ENCODE measurements around the gene MAML2. TPM values are rescaled to one million over a fixed set of nuclear protein-coding genes. Genes with fewer than 3 reads are reported as not detected.

Gene MAML2
- total RNA-seq, 1 experiment from 2014 or later: 2.7 TPM

- peaks cover 5% of the 10 kb centered on the region; the same call in 1 of the 2 replicates for H3K4me1 ChIP-seq (ENCODE audit: insufficient read depth, low read length)
- Mint-ChIP-seq H3K4me1 (peaks cover 11 to 13% of the 10 kb centered on the region in 2 experiments), H3K27me3 (ENCODE audit: low read depth) (no peaks in the 10 kb centered on the region), H3K27ac (no peak overlapping the region), H3K36me3 (ENCODE audit: insufficient read depth in 1 of 3, low read depth in 3 of 3) (no peaks in the 10 kb centered on the region), H3K4me3 (no peak overlapping the region), H3K9me3 (no peaks in the 10 kb centered on the region; a peak in 1 of 5 replicates)
- H2AFZ ChIP-seq (ENCODE audit: low read length): no peak overlapping the region
- H2BK20ac ChIP-seq (ENCODE audit: low read depth, low read length, poor library complexity, severe bottlenecking): no peak overlapping the region
- no peak for DNase-seq
- H2BK15ac ChIP-seq (ENCODE audit: low read depth, low read length): no peak overlapping the region
- H3K79me1 ChIP-seq (ENCODE audit: insufficient read depth, low read depth, low read length, poor library complexity, severe bottlenecking): no peaks in the 10 kb centered on the region
- no peaks in the 10 kb centered on the region for H3K27me3 ChIP-seq (ENCODE audit: insufficient read depth, low read length)
- H3K4ac ChIP-seq (ENCODE audit: low read depth, low read length): no peak overlapping the region
- H3K23me2 ChIP-seq (ENCODE audit: insufficient read length, low read depth, low read length, poor library complexity, severe bottlenecking): no peaks in the 10 kb centered on the region
- H2BK12ac ChIP-seq (ENCODE audit: insufficient read length, low read depth, low read length): no peak overlapping the region
- no peaks in the 10 kb centered on the region for H3K79me2 ChIP-seq (ENCODE audit: insufficient read depth, low read length)
- no peak overlapping the region for H3K4me2 ChIP-seq (ENCODE audit: insufficient read depth, insufficient read length, low read length)
- H4K8ac ChIP-seq (replicated peaks; ENCODE audit: insufficient read length, low read depth, low read length): no peak overlapping the region
- no peaks in the 10 kb centered on the region for H3K9me3 ChIP-seq (ENCODE audit: control insufficient read depth, low read depth, low read length)
- H3K27ac ChIP-seq (ENCODE audit: insufficient read length, low read depth, low read length): no peak overlapping the region
- no peak overlapping the region for H3K14ac ChIP-seq (ENCODE audit: insufficient read depth, low read length)
- no peak overlapping the region for H3T11ph ChIP-seq (ENCODE audit: low read length)
- WGBS (ENCODE audit: extremely low coverage, insufficient read length, low lambda C conversion rate): no CpG with 5 or more reads among the region's 4 CpGs
- no peak overlapping the region for H2BK120ac ChIP-seq (ENCODE audit: low read depth, low read length, poor library complexity, severe bottlenecking)
- no peaks in the 10 kb centered on the region for H4K20me1 ChIP-seq (ENCODE audit: control insufficient read depth, insufficient read depth, insufficient read length)
- TF ChIP-seq CTCF (conservative IDR thresholded peaks at IDR 0.05): no peak
- H4K91ac ChIP-seq (ENCODE audit: insufficient read length, low read depth, low read length): no peak overlapping the region
- H3K9ac ChIP-seq (ENCODE audit: extremely low read depth, insufficient read length, low read length): no peak overlapping the region
- no peak overlapping the region for H2BK5ac ChIP-seq (ENCODE audit: insufficient read length, low read length)
- no peak overlapping the region for H3K23ac ChIP-seq (ENCODE audit: insufficient read length, low read depth, low read length)
- H3K18ac ChIP-seq (ENCODE audit: insufficient read length, low read depth, low read length): no peak overlapping the region
- H4K5ac ChIP-seq (ENCODE audit: insufficient read length, low read depth, low read length): no peak overlapping the region
- H3K56ac ChIP-seq (ENCODE audit: insufficient read length, low read depth, low read length): no peak overlapping the region
- no peak overlapping the region for H2AK5ac ChIP-seq (ENCODE audit: insufficient read length, low read length)
Observed at GRCh38 chr11:96246718-96247552, 96.1 kb downstream of the MAML2 start.
